Neural crest cell (in vitro differentiated cells): ENCODE measurements around the gene RASA3. TPM values are rescaled to one million over a fixed set of nuclear protein-coding genes. Genes with fewer than 3 reads are reported as not detected.
"Not testable (repeated sequence)": the region's sequence is repeated elsewhere in the genome, so short reads cannot be mapped to it uniquely, and the experiment has no call there.

Experiments used
- DNase-seq: peaks from one replicate; pipeline ENCODE4 v3.0.0; 2021; ENCODE audit warnings: low read depth, mixed read lengths, low spot score
- H3K27ac Mint-ChIP-seq: one replicate; pipeline ENCODE4 v1.8.0; 2021; ENCODE audit warnings: mild to moderate bottlenecking, mixed read lengths; ENCODE audit not compliant: unreplicated experiment
- H3K27me3 Mint-ChIP-seq: 2 replicates; pipeline ENCODE4 v1.8.0; 2021; ENCODE audit warnings: low read depth, mild to moderate bottlenecking, mixed read lengths
- H3K36me3 Mint-ChIP-seq: 2 replicates; pipeline ENCODE4 v1.8.0; 2021; ENCODE audit warnings: low read depth, mild to moderate bottlenecking, mixed read lengths
- H3K4me1 Mint-ChIP-seq: 2 replicates; pipeline ENCODE4 v1.8.0; 2021; ENCODE audit warnings: mixed read lengths
- H3K4me3 Mint-ChIP-seq: one replicate; pipeline ENCODE4 v1.8.0; 2021; ENCODE audit warnings: mild to moderate bottlenecking, mixed read lengths
- H3K9me3 Mint-ChIP-seq: 2 replicates; pipeline ENCODE4 v1.8.0; 2021; ENCODE audit warnings: mixed read lengths
- CTCF ChIP-seq: fragments of 200-600 bp; sonication (generic); conservative IDR thresholded peaks from 2 replicates; pipeline ENCODE4 v1.5.0; 2021; ENCODE audit warnings: antibody characterized with exemption, mild to moderate bottlenecking
- total RNA-seq: library from RNA; stranded (reverse); gene quantifications from 2 replicates; pipeline ENCODE4 v1.2.1, GENCODE V29; 2021

The RASA3 gene
- total RNA-seq, 1 donor from 2014 or later: 29.5 TPM

GRCh38 chr13:114022876-114023275, 109.5 kb downstream of the RASA3 start:
- no peaks in the 10 kb centered on the region for H3K9me3 Mint-ChIP-seq
- no peak overlapping the region for H3K4me3 Mint-ChIP-seq
- no peak overlapping the region for H3K27ac Mint-ChIP-seq
- no peak for DNase-seq
- no peaks in the 10 kb centered on the region for H3K27me3 Mint-ChIP-seq
- TF ChIP-seq CTCF: no peak
- H3K4me1 Mint-ChIP-seq: peaks cover 17% of the 10 kb centered on the region
- H3K36me3 Mint-ChIP-seq: peaks cover 4% of the 10 kb centered on the region

GRCh38 chr13:114022309-114022669, 110.1 kb downstream of the RASA3 start:
- DNase-seq: no peak
- peaks cover 17% of the 10 kb centered on the region for H3K4me1 Mint-ChIP-seq
- H3K27me3 Mint-ChIP-seq: no peaks in the 10 kb centered on the region
- no peaks in the 10 kb centered on the region for H3K9me3 Mint-ChIP-seq
- peaks cover 4% of the 10 kb centered on the region for H3K36me3 Mint-ChIP-seq
- no peak overlapping the region for H3K27ac Mint-ChIP-seq
- H3K4me3 Mint-ChIP-seq: no peak overlapping the region
- no peak for TF ChIP-seq CTCF

GRCh38 chr13:114021464-114022308, 110.7 kb downstream of the RASA3 start:
- H3K4me3 Mint-ChIP-seq: no peak overlapping the region
- no peaks in the 10 kb centered on the region for H3K9me3 Mint-ChIP-seq
- H3K27me3 Mint-ChIP-seq: no peaks in the 10 kb centered on the region
- no peak overlapping the region for H3K27ac Mint-ChIP-seq
- H3K36me3 Mint-ChIP-seq: peaks cover 4% of the 10 kb centered on the region
- DNase-seq: no peak
- no peak for TF ChIP-seq CTCF
- H3K4me1 Mint-ChIP-seq: peaks cover 14% of the 10 kb centered on the region

- DNase-seq: no peak
- peaks cover 7% of the 10 kb centered on the region for H3K4me1 Mint-ChIP-seq
- H3K27ac Mint-ChIP-seq: no peak overlapping the region
- H3K27me3 Mint-ChIP-seq: no peaks in the 10 kb centered on the region
- TF ChIP-seq CTCF: no peak
- H3K9me3 Mint-ChIP-seq: no peaks in the 10 kb centered on the region
- H3K4me3 Mint-ChIP-seq: no peak overlapping the region
- H3K36me3 Mint-ChIP-seq: peaks cover 4% of the 10 kb centered on the region
These were observed 111.5 kb downstream of the RASA3 start for GRCh38 chr13:114020750-114021463.

GRCh38 chr13:114020134-114020533, 112.3 kb downstream of the RASA3 start:
- DNase-seq, H3K9me3 Mint-ChIP-seq, H3K27me3 Mint-ChIP-seq, H3K4me1 Mint-ChIP-seq, H3K4me3 Mint-ChIP-seq, H3K27ac Mint-ChIP-seq, H3K36me3 Mint-ChIP-seq: not testable (repeated sequence)

- Mint-ChIP-seq H3K27ac (no peak overlapping the region), H3K4me1 (no peaks in the 10 kb centered on the region), H3K36me3 (no peaks in the 10 kb centered on the region), H3K4me3 (no peak overlapping the region), H3K27me3 (no peaks in the 10 kb centered on the region), H3K9me3 (no peaks in the 10 kb centered on the region)
- TF ChIP-seq CTCF: no peak
- no peak for DNase-seq
These were observed 113.1 kb downstream of the RASA3 start for GRCh38 chr13:114019367-114019766.
